ENCODE results near the gene GPX6.
"Not testable (repeated sequence)": the region's sequence is repeated elsewhere in the genome, so short reads cannot be mapped to it uniquely, and the experiment has no call there.

The GPX6 gene

DNA sequence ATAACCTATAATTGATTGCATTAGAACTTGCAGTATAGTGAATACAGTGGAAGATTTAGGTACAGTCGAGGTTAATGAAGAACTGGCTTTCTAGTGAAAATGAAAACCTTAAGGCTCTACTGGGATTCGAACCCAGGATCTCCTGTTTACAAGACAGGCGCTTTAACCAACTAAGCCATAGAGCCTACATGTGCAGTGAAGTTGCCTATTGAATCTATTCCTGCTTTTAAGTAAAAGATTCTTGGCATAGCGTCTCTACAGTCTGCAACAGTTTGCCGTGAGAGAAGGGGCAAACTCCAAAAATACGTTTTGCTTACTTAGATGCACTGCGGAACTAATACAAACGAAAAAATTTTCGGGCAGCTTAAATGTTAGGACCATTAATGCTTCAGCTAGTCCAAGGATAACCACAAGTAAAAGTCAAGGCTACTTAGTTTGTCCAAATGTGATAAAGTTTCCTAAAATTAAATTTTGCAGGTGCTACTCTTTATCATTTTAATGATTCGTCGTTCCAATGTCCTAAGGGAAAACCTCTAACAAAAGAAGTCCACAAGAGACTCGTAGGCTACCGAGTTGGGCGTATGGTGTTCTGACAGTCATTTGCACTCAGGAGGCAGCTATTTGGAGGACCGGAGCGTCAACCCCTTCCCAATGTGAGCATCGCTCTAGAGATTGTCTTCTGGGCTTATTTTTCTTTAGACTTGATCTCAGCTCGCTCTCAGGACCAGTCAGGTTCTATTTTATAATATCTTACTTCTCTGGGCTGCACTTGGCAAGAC lies 41.0 kb downstream of the GPX6 start:
- TF ChIP-seq ZFX (IDR thresholded peaks at IDR 0.05), result no peak
- TF ChIP-seq, protein P1, sequence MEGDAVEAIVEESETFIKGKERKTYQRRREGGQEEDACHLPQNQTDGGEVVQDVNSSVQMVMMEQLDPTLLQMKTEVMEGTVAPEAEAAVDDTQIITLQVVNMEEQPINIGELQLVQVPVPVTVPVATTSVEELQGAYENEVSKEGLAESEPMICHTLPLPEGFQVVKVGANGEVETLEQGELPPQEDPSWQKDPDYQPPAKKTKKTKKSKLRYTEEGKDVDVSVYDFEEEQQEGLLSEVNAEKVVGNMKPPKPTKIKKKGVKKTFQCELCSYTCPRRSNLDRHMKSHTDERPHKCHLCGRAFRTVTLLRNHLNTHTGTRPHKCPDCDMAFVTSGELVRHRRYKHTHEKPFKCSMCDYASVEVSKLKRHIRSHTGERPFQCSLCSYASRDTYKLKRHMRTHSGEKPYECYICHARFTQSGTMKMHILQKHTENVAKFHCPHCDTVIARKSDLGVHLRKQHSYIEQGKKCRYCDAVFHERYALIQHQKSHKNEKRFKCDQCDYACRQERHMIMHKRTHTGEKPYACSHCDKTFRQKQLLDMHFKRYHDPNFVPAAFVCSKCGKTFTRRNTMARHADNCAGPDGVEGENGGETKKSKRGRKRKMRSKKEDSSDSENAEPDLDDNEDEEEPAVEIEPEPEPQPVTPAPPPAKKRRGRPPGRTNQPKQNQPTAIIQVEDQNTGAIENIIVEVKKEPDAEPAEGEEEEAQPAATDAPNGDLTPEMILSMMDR (conservative IDR thresholded peaks at IDR 0.05), result no peak
- no peak overlapping the region for H3K27ac ChIP-seq

DNA sequence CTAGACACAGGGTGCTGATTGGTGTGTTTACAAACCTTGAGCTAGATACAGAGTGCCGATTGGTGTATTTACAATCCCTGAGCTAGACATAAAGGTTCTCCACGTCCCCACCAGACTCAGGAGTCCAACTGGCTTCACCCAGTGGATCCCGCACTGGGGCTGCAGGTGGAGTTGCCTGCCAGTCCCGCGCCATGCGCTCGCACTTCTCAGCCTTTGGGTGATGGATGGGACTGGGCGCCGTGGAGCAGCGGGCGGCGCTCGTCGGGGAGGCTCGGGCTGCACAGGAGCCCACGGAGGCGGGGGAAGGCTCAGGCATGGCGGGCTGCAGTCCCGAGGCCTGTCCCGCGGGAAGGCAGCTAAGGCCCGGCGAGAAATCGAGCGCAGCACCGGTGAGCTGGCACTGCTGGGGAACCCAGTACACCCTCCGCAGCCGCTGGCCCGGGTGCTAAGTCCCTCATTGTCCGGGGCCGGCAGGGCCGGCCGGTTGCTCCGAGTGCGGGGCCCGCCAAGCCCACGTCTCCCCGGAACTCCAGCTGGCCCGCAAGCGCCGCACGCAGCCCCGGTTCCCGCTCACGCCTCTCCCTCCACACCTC lies 46.3 kb downstream of the GPX6 start:
- H3K27ac ChIP-seq, result not testable (repeated sequence)

DNA sequence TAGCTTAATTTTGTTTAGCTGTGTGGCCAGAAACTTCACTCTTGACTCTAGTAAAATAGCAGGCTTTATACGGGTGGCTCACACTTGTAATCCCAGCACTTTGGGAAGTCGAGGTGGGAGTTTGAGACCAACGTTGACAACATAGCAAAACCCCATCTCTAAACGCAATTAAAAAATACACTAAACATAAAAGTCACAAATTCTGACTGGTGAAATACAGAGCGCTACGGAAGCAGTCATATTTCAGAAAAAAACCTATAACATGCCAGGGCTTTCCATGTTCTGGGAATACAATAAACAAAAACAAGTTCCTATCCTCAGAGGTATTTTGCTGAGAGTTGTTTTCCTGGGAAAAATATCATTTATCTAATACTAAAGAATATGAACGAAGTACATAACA lies 47.5 kb downstream of the GPX6 start:
- TF ChIP-seq ZFX (IDR thresholded peaks at IDR 0.05), result no peak
- TF ChIP-seq, protein P1 (conservative IDR thresholded peaks at IDR 0.05), result no peak
- no peak overlapping the region for H3K27ac ChIP-seq

DNA sequence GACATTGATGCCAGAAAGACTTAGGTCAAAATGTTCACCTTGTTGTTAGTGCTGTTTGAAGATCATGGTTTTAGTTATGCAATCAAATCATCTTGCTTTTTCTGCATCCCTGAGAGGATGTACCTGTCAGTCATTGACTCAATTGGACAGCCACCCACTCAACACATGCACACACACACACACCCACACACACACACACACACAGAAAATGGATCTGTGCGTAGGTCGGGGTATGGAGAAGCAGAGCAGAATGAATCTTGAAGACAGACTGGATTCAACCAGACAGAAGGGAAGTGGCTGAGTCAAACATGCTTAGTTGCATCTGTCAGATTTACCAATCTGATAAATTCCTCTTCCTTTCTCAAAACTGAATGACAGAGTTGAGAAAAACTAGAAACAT lies 53.2 kb downstream of the GPX6 start:
- H3K27ac ChIP-seq, result no peak overlapping the region
- TF ChIP-seq ZFX (IDR thresholded peaks at IDR 0.05), result no peak
- TF ChIP-seq, protein P1 (conservative IDR thresholded peaks at IDR 0.05), result no peak

DNA sequence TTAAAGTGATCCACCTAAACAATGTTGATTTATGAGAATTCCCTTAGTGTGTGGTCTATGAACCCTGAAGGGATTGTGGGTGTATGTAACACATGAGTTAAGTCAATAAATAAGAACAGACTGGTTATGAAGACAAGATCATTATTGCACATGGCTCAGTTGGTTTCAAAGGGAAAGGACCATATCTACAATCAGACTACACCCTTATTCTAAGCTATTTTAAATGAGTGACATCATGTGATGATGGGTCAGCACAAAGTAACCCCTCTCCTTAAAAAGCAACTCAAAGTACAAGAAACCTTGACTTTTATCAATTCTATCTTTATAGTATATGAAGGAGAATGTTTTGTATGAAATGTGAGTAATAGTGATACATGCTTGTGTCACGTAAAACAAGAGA lies 57.0 kb downstream of the GPX6 start:
- H3K27ac ChIP-seq, result peak overlapping the region; percentile 44; the same call in 1 of the 2 replicates
- TF ChIP-seq ZFX (IDR thresholded peaks at IDR 0.05), result no peak
- TF ChIP-seq, protein P1 (conservative IDR thresholded peaks at IDR 0.05), result no peak
